ENCODE measurements around the gene ARPIN.
"Not testable (repeated sequence)": the region's sequence is repeated elsewhere in the genome, so short reads cannot be mapped to it uniquely, and the experiment has no call there.

ARPIN gene

GRCh38 chr15:89893027-89893426 is 19.7 kb downstream of the ARPIN start:
- H3K4me3 ChIP-seq (ENCODE audit: control insufficient read depth, low read depth, low read length): peak overlapping the region; percentile 98
- DNase-seq (ENCODE audit: low read depth): peak; percentile 27
- TF ChIP-seq CTCF (conservative IDR thresholded peaks at IDR 0.05; ENCODE audit: control insufficient read depth, insufficient read depth, low read depth, low read length): no peak

- DNase-seq (ENCODE audit: low read depth): peak; percentile 91
- TF ChIP-seq CTCF (conservative IDR thresholded peaks at IDR 0.05; ENCODE audit: control insufficient read depth, insufficient read depth, low read depth, low read length): peak; percentile 61
These were observed 24.4 kb downstream of the ARPIN start for GRCh38 chr15:89888214-89888804.

GRCh38 chr15:89885611-89886010 is 27.1 kb downstream of the ARPIN start:
- TF ChIP-seq CTCF (conservative IDR thresholded peaks at IDR 0.05; ENCODE audit: control insufficient read depth, insufficient read depth, low read depth, low read length): no peak
- no peak overlapping the region for H3K4me3 ChIP-seq (ENCODE audit: control insufficient read depth, low read depth, low read length)
- DNase-seq (ENCODE audit: low read depth): peak; percentile 22

More at GRCh38 chr15:89888214-89888804, 24.4 kb downstream of the ARPIN start:
- H3K4me3 ChIP-seq (ENCODE audit: control insufficient read depth, low read depth, low read length): no peak overlapping the region

- not testable (repeated sequence) for DNase-seq (ENCODE audit: low read depth); H3K4me3 ChIP-seq (ENCODE audit: control insufficient read depth, low read depth, low read length)
These were observed 27.6 kb downstream of the ARPIN start for GRCh38 chr15:89885179-89885578.

- DNase-seq (ENCODE audit: low read depth): no peak
- H3K4me3 ChIP-seq (ENCODE audit: control insufficient read depth, low read depth, low read length): no peak overlapping the region
- no peak for TF ChIP-seq CTCF (conservative IDR thresholded peaks at IDR 0.05; ENCODE audit: control insufficient read depth, insufficient read depth, low read depth, low read length)
These were observed 29.2 kb downstream of the ARPIN start for GRCh38 chr15:89883518-89883917.

GRCh38 chr15:89880727-89881126 is 32.0 kb downstream of the ARPIN start:
- DNase-seq (ENCODE audit: low read depth): no peak
- no peak overlapping the region for H3K4me3 ChIP-seq (ENCODE audit: control insufficient read depth, low read depth, low read length)
- TF ChIP-seq CTCF (conservative IDR thresholded peaks at IDR 0.05; ENCODE audit: control insufficient read depth, insufficient read depth, low read depth, low read length): no peak

- TF ChIP-seq CTCF (conservative IDR thresholded peaks at IDR 0.05; ENCODE audit: control insufficient read depth, insufficient read depth, low read depth, low read length): no peak
- H3K4me3 ChIP-seq (ENCODE audit: control insufficient read depth, low read depth, low read length): no peak overlapping the region
These were observed 34.4 kb downstream of the ARPIN start for GRCh38 chr15:89878323-89878722.

More at GRCh38 chr15:89878323-89878722, 34.4 kb downstream of the ARPIN start:
- no peak for DNase-seq (ENCODE audit: low read depth)

Data from fibroblast of mammary gland (primary cell).